Measurements from ENCODE around the gene PRPF39. TPM values are rescaled to one million over a fixed set of nuclear protein-coding genes. Genes with fewer than 3 reads are reported as not detected.

PRPF39 gene
- total and polyA plus RNA-seq, 3 donors from 2014 or later: 14.6 to 41.1 (median 30.9) TPM

DNA sequence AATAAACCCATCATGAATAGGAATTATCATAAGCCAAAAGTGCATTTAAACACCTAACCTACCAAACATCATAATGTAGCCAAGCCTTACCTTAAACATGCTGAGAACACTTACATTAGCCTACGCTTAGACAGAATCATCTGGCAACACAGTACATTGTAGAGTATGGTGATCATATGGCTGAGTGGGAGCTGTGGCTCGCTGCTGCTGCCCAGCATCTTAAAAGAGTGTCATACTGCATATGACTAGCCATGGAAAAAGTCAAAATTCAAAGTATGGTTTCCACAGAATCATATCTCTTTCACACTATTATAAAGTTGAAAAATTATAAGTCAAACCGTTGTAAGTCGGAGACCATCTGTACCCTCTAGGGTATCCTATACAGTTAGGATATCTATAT, 32.0 kb upstream of the PRPF39 start:
- no peak for DNase-seq
- H3K4me1 ChIP-seq: no peaks in the 10 kb centered on the region
- TF ChIP-seq POLR2A (IDR thresholded peaks at IDR 0.05): no peak
- TF ChIP-seq, protein P1, sequence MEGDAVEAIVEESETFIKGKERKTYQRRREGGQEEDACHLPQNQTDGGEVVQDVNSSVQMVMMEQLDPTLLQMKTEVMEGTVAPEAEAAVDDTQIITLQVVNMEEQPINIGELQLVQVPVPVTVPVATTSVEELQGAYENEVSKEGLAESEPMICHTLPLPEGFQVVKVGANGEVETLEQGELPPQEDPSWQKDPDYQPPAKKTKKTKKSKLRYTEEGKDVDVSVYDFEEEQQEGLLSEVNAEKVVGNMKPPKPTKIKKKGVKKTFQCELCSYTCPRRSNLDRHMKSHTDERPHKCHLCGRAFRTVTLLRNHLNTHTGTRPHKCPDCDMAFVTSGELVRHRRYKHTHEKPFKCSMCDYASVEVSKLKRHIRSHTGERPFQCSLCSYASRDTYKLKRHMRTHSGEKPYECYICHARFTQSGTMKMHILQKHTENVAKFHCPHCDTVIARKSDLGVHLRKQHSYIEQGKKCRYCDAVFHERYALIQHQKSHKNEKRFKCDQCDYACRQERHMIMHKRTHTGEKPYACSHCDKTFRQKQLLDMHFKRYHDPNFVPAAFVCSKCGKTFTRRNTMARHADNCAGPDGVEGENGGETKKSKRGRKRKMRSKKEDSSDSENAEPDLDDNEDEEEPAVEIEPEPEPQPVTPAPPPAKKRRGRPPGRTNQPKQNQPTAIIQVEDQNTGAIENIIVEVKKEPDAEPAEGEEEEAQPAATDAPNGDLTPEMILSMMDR (IDR thresholded peaks at IDR 0.05): no peak
- no peak overlapping the region for H3K27ac ChIP-seq
- H3K9me3 ChIP-seq: no peaks in the 10 kb centered on the region
- H3K27me3 ChIP-seq: no peaks in the 10 kb centered on the region
- no peak overlapping the region for H3K4me3 ChIP-seq
- intact Hi-C loops (cut with DNase I; ENCODE audit: low total_unique reads): no loop called here
- H3K36me3 ChIP-seq (ENCODE audit: low read depth, missing control alignments): no peaks in the 10 kb centered on the region
- 93 to 94% methylated on average over 4 of the region's 4 CpGs for WGBS, 2 donors

DNA sequence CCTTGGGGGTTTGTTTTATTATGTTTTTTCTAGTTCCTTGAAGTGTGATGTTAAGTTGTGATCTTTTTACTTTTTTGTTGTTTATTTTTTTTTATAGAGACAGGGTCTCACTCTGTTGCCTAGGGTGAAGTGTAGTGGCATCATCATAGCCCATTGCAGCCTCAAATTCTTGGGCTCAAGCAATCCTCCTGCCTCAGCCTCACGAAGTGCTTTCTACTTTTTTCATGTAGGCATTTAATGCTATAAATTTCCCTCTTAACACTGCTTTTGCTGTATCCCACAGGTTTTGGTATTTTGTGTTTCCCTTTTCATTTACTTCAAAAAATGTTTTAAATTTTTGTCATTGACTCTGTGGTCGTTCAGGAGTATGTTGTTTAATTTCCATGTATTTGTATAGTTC, 26.6 kb upstream of the PRPF39 start:
- WGBS, 2 donors: 94 to 96% methylated on average over 2 of the region's 2 CpGs
- TF ChIP-seq, protein P1 (IDR thresholded peaks at IDR 0.05): no peak
- no peak for TF ChIP-seq POLR2A (IDR thresholded peaks at IDR 0.05)
- Histone ChIP-seq H3K4me1 (no peaks in the 10 kb centered on the region), H3K36me3 (ENCODE audit: low read depth, missing control alignments) (no peaks in the 10 kb centered on the region), H3K9me3 (no peaks in the 10 kb centered on the region), H3K27ac (no peak overlapping the region), H3K27me3 (no peaks in the 10 kb centered on the region), H3K4me3 (no peak overlapping the region)
- intact Hi-C loops (cut with DNase I; ENCODE audit: low total_unique reads): no loop called here
- DNase-seq: no peak

DNA sequence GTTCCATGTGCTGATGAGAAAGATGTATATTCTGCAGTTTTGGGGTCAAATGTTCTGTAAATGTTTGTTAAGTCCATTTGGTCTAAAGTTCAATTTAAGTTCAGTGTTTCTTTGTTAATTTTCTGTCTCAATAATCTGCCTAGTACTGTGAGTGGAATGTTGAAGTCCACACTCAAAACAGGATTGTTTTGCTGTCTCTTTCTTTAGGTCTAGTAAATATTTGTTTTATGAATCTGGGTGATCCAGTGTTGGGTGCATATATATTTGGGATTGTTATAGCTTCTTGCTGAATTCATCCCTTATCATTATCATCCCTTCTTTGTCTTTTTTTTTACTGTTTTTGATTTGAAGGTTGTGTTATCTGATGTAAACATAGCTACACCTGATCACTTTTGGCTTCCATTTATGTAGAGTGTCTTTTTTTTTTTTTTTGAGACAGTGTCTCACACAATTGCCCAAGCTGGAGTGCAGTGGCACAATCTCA, 26.0 kb upstream of the PRPF39 start:
- intact Hi-C loops (cut with DNase I; ENCODE audit: low total_unique reads): no loop called here
- H3K4me3 ChIP-seq: no peak overlapping the region
- no peaks in the 10 kb centered on the region for H3K9me3 ChIP-seq
- H3K27me3 ChIP-seq: no peaks in the 10 kb centered on the region
- no peaks in the 10 kb centered on the region for H3K36me3 ChIP-seq (ENCODE audit: low read depth, missing control alignments)
- H3K4me1 ChIP-seq: no peaks in the 10 kb centered on the region
- no peak overlapping the region for H3K27ac ChIP-seq
- no peak for DNase-seq
- TF ChIP-seq POLR2A (IDR thresholded peaks at IDR 0.05): no peak
- TF ChIP-seq, protein P1 (IDR thresholded peaks at IDR 0.05): no peak

DNA sequence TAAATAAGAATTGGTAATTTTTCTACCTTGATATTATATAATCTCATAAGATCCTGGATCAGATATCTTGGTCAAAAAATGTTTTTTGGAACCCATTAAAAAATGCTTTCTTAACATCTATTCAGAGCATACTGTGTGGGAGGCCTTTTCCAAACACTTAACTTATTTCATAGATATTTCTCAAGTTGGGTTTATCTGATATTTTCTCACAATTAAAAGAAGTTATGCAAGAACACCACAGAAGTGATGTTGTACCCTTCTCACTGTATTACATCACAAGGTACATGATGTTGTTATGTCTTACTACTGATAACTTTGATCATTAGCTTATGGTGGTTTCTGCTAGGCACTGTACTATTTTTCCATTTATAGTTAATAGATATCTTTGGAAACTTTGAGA, 23.4 kb upstream of the PRPF39 start:
- TF ChIP-seq, protein P1 (IDR thresholded peaks at IDR 0.05): no peak
- TF ChIP-seq POLR2A (IDR thresholded peaks at IDR 0.05): no peak
- H3K36me3 ChIP-seq (ENCODE audit: low read depth, missing control alignments): no peaks in the 10 kb centered on the region
- H3K4me1 ChIP-seq: no peaks in the 10 kb centered on the region
- H3K9me3 ChIP-seq: no peaks in the 10 kb centered on the region
- intact Hi-C loops (cut with DNase I; ENCODE audit: low total_unique reads): no loop called here
- no peak overlapping the region for H3K27ac ChIP-seq
- H3K27me3 ChIP-seq: no peaks in the 10 kb centered on the region
- no peak overlapping the region for H3K4me3 ChIP-seq
- no peak for DNase-seq

DNA sequence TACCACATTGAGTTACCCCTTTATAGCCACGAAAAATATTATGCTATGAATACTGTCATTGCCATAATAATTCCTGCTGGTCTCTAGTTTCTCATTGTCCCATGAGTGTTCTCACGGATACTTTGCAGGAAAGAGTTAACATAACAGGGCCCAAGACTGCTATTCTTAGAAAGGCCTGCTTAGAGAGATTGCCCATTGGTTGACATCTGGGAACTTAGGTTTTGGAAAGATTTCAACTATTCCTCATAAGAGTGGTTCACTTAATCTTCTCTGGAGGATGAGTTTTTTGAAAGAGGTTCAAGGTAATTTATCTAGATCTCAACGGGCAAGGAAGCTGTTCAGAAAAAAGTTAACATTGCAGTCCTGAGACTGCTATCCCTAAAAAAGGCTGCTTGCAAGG, 18.4 kb upstream of the PRPF39 start:
- intact Hi-C loops (cut with DNase I; ENCODE audit: low total_unique reads): no loop called here
- Histone ChIP-seq H3K4me3 (no peak overlapping the region), H3K27me3 (no peaks in the 10 kb centered on the region), H3K27ac (no peak overlapping the region), H3K9me3 (no peaks in the 10 kb centered on the region), H3K4me1 (no peaks in the 10 kb centered on the region), H3K36me3 (ENCODE audit: low read depth, missing control alignments) (no peaks in the 10 kb centered on the region)
- no peak for DNase-seq
- TF ChIP-seq, protein P1 (IDR thresholded peaks at IDR 0.05): no peak
- TF ChIP-seq POLR2A (IDR thresholded peaks at IDR 0.05): no peak
- WGBS, 2 donors: 64 to 68% methylated on average over 3 of the region's 3 CpGs
